MM.1S (cell line): ENCODE results near the gene KCND3.

Source experiments
- DNase-seq: peaks from one replicate; pipeline ENCODE4 v3.0.0-alpha.2; 2015
- H2AFZ ChIP-seq: fragments of 300-600 bp; sonication (generic); 2 replicates; pipeline ENCODE4 v1.6.0; 2016; ENCODE audit warnings: antibody characterized with exemption, low read length
- H3F3A ChIP-seq: fragments of 300-600 bp; sonication (generic); 2 replicates; pipeline ENCODE4 v1.6.1; 2016; ENCODE audit warnings: mild to moderate bottlenecking, antibody characterized with exemption, low read length, moderate library complexity, mixed read lengths; ENCODE audit not compliant: insufficient read depth
- H3K27ac ChIP-seq: fragments of 300-600 bp; sonication (generic); 2 replicates; pipeline ENCODE4 v1.5.1; 2016; ENCODE audit warnings: mild to moderate bottlenecking, low read length
- H3K27me3 ChIP-seq: fragments of 300-600 bp; sonication (generic); replicated peaks from 2 replicates; pipeline ENCODE4 v1.6.0; 2016; ENCODE audit warnings: low read length; ENCODE audit not compliant: insufficient read depth
- H3K36me3 ChIP-seq: fragments of 300-600 bp; sonication (generic); replicated peaks from 2 replicates; pipeline ENCODE4 v1.6.1; 2016; ENCODE audit warnings: mild to moderate bottlenecking, low read length, mixed read lengths; ENCODE audit not compliant: insufficient read depth
- H3K4me1 ChIP-seq: fragments of 300-600 bp; sonication (generic); 2 replicates; pipeline ENCODE4 v1.6.1; 2016; ENCODE audit warnings: low read length, mixed read lengths
- H3K4me2 ChIP-seq: fragments of 300-600 bp; sonication (generic); 2 replicates; pipeline ENCODE4 v1.6.0; 2016; ENCODE audit warnings: low read depth, low read length
- H3K4me3 ChIP-seq: fragments of 300-600 bp; sonication (generic); 2 replicates; pipeline ENCODE4 v1.5.1; 2016; ENCODE audit warnings: low read length, mixed read lengths
- H3K79me2 ChIP-seq: fragments of 300-600 bp; sonication (generic); 2 replicates; pipeline ENCODE4 v1.6.1; 2016; ENCODE audit warnings: mixed run types, low read length, mixed read lengths
- H3K9ac ChIP-seq: fragments of 300-600 bp; sonication (generic); 2 replicates; pipeline ENCODE4 v1.6.1; 2016; ENCODE audit warnings: low read length, mixed read lengths
- H3K9me2 ChIP-seq: fragments of 300-600 bp; sonication (generic); replicated peaks from 2 replicates; pipeline ENCODE4 v1.6.1; 2016; ENCODE audit warnings: mild to moderate bottlenecking, low read length, mixed read lengths; ENCODE audit not compliant: insufficient read depth
- H3K9me3 ChIP-seq: fragments of 300-600 bp; sonication (generic); replicated peaks from 2 replicates; pipeline ENCODE4 v1.6.1; 2016; ENCODE audit warnings: mild to moderate bottlenecking, low read length, mixed read lengths; ENCODE audit not compliant: insufficient read depth
- H4K20me1 ChIP-seq: fragments of 300-600 bp; sonication (generic); 2 replicates; pipeline ENCODE4 v1.6.1; 2016; ENCODE audit warnings: mild to moderate bottlenecking, low read length, moderate library complexity, mixed read lengths; ENCODE audit not compliant: insufficient read depth
- EZH2 ChIP-seq: fragments of 300-600 bp; sonication (generic); optimal IDR thresholded peaks from 2 replicates; pipeline ENCODE3; 2017; ENCODE audit warnings: low read depth, mild to moderate bottlenecking, antibody characterized with exemption, low read length, mixed read lengths
- EZH2phosphoT487 ChIP-seq: fragments of 300-600 bp; sonication (generic); IDR thresholded peaks from 2 replicates; pipeline ENCODE4 v1.6.1; 2018; ENCODE audit warnings: antibody characterized with exemption, low read length
- TF ChIP-seq, protein P1 (sequence below): fragments of 300-600 bp; sonication (generic); IDR thresholded peaks from 2 replicates; pipeline ENCODE4 v1.5.1; 2016; ENCODE audit warnings: antibody characterized with exemption, low read length, mixed read lengths

The KCND3 gene

DNA sequence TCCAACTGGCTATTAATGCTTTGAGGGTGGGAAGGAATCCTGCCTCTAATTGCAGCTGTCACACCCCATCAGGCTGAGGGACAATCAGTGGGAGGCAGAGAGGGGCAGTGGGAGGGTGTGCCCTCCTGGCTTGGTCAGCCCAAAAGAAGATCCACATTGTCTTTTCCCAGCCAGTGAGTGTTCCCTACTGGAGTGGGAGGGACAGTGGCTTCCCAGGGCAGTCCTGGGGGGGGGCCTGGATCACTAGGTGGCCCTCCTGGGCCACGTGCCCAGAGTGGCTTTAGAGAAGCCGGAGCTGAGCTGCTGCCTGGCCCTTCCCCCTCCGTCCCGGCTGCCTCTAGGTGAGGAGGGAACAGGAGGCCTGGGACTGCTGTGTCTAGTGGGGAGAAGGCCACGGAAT, 264.3 kb downstream of the KCND3 start:
- H3K79me2 ChIP-seq = no peaks in the 10 kb centered on the region
- no peaks in the 10 kb centered on the region for H3K27me3 ChIP-seq
- H3F3A ChIP-seq = peaks cover 4% of the 10 kb centered on the region; the same call in 1 of the 2 replicates
- H3K9ac ChIP-seq = no peak overlapping the region
- H3K4me1 ChIP-seq = peaks cover 7% of the 10 kb centered on the region
- H4K20me1 ChIP-seq = no peaks in the 10 kb centered on the region
- no peak overlapping the region for H2AFZ ChIP-seq
- H3K27ac ChIP-seq = no peak overlapping the region
- no peaks in the 10 kb centered on the region for H3K36me3 ChIP-seq
- TF ChIP-seq, protein P1, sequence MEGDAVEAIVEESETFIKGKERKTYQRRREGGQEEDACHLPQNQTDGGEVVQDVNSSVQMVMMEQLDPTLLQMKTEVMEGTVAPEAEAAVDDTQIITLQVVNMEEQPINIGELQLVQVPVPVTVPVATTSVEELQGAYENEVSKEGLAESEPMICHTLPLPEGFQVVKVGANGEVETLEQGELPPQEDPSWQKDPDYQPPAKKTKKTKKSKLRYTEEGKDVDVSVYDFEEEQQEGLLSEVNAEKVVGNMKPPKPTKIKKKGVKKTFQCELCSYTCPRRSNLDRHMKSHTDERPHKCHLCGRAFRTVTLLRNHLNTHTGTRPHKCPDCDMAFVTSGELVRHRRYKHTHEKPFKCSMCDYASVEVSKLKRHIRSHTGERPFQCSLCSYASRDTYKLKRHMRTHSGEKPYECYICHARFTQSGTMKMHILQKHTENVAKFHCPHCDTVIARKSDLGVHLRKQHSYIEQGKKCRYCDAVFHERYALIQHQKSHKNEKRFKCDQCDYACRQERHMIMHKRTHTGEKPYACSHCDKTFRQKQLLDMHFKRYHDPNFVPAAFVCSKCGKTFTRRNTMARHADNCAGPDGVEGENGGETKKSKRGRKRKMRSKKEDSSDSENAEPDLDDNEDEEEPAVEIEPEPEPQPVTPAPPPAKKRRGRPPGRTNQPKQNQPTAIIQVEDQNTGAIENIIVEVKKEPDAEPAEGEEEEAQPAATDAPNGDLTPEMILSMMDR = no peak
- no peak for TF ChIP-seq EZH2phosphoT487
- TF ChIP-seq EZH2 = no peak
- H3K4me2 ChIP-seq = no peak overlapping the region
- H3K4me3 ChIP-seq = no peak overlapping the region
- H3K9me3 ChIP-seq = no peaks in the 10 kb centered on the region
- DNase-seq = no peak
- H3K9me2 ChIP-seq = no peaks in the 10 kb centered on the region

DNA sequence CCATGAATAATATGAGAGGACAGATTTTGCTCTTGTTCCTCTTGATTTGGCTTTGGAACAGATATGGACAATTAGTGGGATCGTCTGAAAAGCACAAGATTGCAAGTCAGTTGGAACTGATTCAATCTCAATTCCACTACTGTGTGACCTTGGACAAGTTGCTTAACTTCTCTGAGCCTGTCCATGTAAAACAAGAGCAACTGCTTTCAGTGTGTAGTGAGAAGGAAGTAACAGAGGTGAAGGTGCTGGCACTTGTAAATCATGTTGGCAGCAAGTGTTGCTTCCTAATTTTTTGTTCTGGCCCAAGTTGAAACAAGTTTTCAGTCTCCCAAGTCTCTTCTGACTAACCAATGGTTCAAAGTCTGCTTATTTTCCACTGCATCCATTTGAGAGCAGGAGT, 265.6 kb downstream of the KCND3 start:
- H3K4me3 ChIP-seq = no peak overlapping the region
- peak overlapping the region; percentile 27 for H3K4me2 ChIP-seq
- no peaks in the 10 kb centered on the region for H3K36me3 ChIP-seq
- no peaks in the 10 kb centered on the region for H3K79me2 ChIP-seq
- H3K4me1 ChIP-seq = peaks cover 7% of the 10 kb centered on the region
- no peaks in the 10 kb centered on the region for H4K20me1 ChIP-seq
- peak overlapping the region; percentile 61; the same call in 1 of the 2 replicates for H3K27ac ChIP-seq
- peaks cover 4% of the 10 kb centered on the region; the same call in 1 of the 2 replicates for H3F3A ChIP-seq
- H3K9me3 ChIP-seq = no peaks in the 10 kb centered on the region
- H3K27me3 ChIP-seq = no peaks in the 10 kb centered on the region
- no peak for DNase-seq
- no peak overlapping the region for H2AFZ ChIP-seq
- H3K9ac ChIP-seq = no peak overlapping the region
- TF ChIP-seq EZH2phosphoT487 (no peak), EZH2 (no peak)
- TF ChIP-seq, protein P1 = no peak
- no peaks in the 10 kb centered on the region for H3K9me2 ChIP-seq

DNA sequence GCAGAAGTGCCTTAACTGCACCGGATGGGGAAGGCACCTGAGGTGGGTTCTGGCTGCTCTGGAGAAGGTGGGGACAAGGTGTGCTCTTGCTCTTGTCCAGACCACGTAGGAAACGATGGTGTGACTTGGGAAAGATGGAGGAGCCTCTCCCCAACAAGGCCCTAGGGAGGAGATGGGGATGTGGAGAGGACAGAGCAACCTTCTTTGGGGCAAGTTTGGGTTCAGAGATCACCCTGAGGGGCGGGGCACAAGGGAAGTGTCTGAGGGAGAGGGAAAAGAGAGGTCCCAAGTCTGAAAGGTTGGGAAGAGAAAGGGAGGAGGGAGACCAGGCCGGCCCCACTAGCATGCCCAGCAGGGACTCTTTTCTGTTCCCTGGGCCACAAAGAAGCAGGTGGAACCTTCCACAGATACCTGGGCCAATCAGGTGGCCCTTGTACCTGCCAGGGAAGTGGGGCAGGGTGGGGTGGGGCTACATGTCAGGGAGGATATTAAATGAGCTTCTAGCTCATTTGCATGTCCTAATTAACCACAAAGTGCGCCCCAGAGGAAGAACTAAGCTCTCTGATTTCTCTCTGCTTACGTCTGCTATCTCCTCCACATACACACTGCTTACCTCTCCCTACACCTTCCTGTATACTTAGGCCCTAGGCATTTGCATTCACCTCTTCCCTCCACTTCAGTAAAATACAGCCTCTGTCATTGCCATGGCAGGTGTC, 266.2 kb downstream of the KCND3 start:
- H2AFZ ChIP-seq = no peak overlapping the region
- H3K4me3 ChIP-seq = no peak overlapping the region
- TF ChIP-seq, protein P1 = no peak
- TF ChIP-seq EZH2 (no peak), EZH2phosphoT487 (no peak)
- no peaks in the 10 kb centered on the region for H3K36me3 ChIP-seq
- no peaks in the 10 kb centered on the region for H3K27me3 ChIP-seq
- no peaks in the 10 kb centered on the region for H3K9me3 ChIP-seq
- H3K4me1 ChIP-seq = peaks cover 7% of the 10 kb centered on the region
- peaks cover 4% of the 10 kb centered on the region; the same call in 1 of the 2 replicates for H3F3A ChIP-seq
- H3K9ac ChIP-seq = no peak overlapping the region
- H3K4me2 ChIP-seq = peak overlapping the region; percentile 27
- no peaks in the 10 kb centered on the region for H4K20me1 ChIP-seq
- no peaks in the 10 kb centered on the region for H3K79me2 ChIP-seq
- H3K27ac ChIP-seq = peak overlapping the region; percentile 61; the same call in 1 of the 2 replicates
- DNase-seq = peak; percentile 42
- no peaks in the 10 kb centered on the region for H3K9me2 ChIP-seq
